Body of pancreas (tissue), 4 donors: ENCODE results near the gene OPA3. TPM values are rescaled to one million over a fixed set of nuclear protein-coding genes. Genes with fewer than 3 reads are reported as not detected.

Experiments used
- ATAC-seq: fragments of 150-250 bp; one replicate; pipeline ENCODE4 v1.9.1; 2016
- DNase-seq, 4 donors: peaks; one replicate each; pipeline ENCODE4 v3.0.0-alpha.2; 2019
- H3K27ac ChIP-seq, 4 donors: fragments of 200-600 bp; sonication (generic); 1 replicate in 3 of 4; 2 replicates in 1 of 4; pipeline versions ENCODE4 v1.5.1 to v1.6.1; 2016 to 2019; ENCODE audit warnings: mild to moderate bottlenecking in 1 of 4, mixed read lengths in 1 of 4, moderate library complexity in 1 of 4
- H3K27me3 ChIP-seq, 2 donors: fragments of 200-600 bp; sonication (generic); one replicate each; pipeline ENCODE4 v1.6.0; 2016; ENCODE audit warnings: mild to moderate bottlenecking in 1 of 2
- H3K36me3 ChIP-seq, 2 donors: fragments of 200-600 bp; sonication (generic); replicated peaks in 1 of 2; 2 replicates each; pipeline ENCODE4 v1.5.1; 2016; ENCODE audit warnings: low read depth in 2 of 2; ENCODE audit not compliant: insufficient read depth in 1 of 2
- H3K4me1 ChIP-seq: fragments of 200-600 bp; sonication (generic); one replicate; pipeline ENCODE4 v1.6.0; 2016
- H3K4me3 ChIP-seq, 2 donors: fragments of 200-600 bp; sonication (generic); 1 replicate in 1 of 2; 2 replicates in 1 of 2; pipeline ENCODE4 v1.5.1; 2016 to 2019
- H3K9me3 ChIP-seq, 3 donors: fragments of 200-600 bp; sonication (generic); 1 replicate in 2 of 3; 2 replicates in 1 of 3; pipeline ENCODE4 v1.5.1; 2016
- CTCF ChIP-seq, 7 experiments: fragments of 450-650 bp in 4 of 7; fragments of 200-600 bp in 3 of 7; sonication (generic) in 3 of 7; IDR thresholded peaks; one replicate each; pipeline ENCODE4 v1.5.1; 2016 to 2019; ENCODE audit warnings: antibody characterized with exemption in 7 of 7
- POLR2A ChIP-seq, 3 donors: fragments of 450-650 bp; IDR thresholded peaks; one replicate each; pipeline ENCODE4 v1.6.1; 2016; ENCODE audit warnings: antibody characterized with exemption in 3 of 3, mild to moderate bottlenecking in 2 of 3
- WGBS, 2 donors: methylation state at CpG; one replicate each; pipeline ENCODE4 v1.1.5; 2017; 5-methylcytosine and 5-hydroxymethylcytosine counted together
- intact Hi-C: fragments of 100-400 bp; cut with DNase I; formaldehyde crosslinking; loops from one replicate; pipeline ENCODE4 v1.15.1; 2023
- total RNA-seq, 2 donors: library from RNA; depleted of rRNA; stranded (reverse); fragments of >200 nt; gene quantifications; one replicate each; pipeline ENCODE4 v1.1.0, GENCODE V29; 2016

Gene OPA3
- total RNA-seq, 2 donors from 2014 or later = 4.2 to 22.7 TPM

GRCh38 chr19:45593520-45593919 is 8.9 kb upstream of the OPA3 start:
- no peak for DNase-seq
- no peak overlapping the region for H3K27ac ChIP-seq
- peaks cover 0 to 12% of the 10 kb centered on the region in 2 donors for H3K27me3 ChIP-seq
- no peaks in the 10 kb centered on the region for H3K9me3 ChIP-seq
- no peak overlapping the region for H3K4me3 ChIP-seq
- peaks cover 8% of the 10 kb centered on the region for H3K4me1 ChIP-seq
- TF ChIP-seq CTCF (IDR thresholded peaks at IDR 0.05) (no peak), POLR2A (IDR thresholded peaks at IDR 0.05) (no peak)
- intact Hi-C loops = no loop called here
- H3K36me3 ChIP-seq = no peaks in the 10 kb centered on the region
- WGBS, 2 donors = 0 to 19% methylated on average over 1 of the region's 1 CpG
- no peak for ATAC-seq

- H3K4me3 ChIP-seq = no peak overlapping the region
- DNase-seq (no peak), ATAC-seq (no peak)
- no peaks in the 10 kb centered on the region for H3K36me3 ChIP-seq
- peaks cover 0 to under 1% of the 10 kb centered on the region in 2 donors for H3K27me3 ChIP-seq
- intact Hi-C loops = no loop called here
- no peaks in the 10 kb centered on the region for H3K9me3 ChIP-seq
- no peak overlapping the region for H3K27ac ChIP-seq
- peaks cover 5% of the 10 kb centered on the region for H3K4me1 ChIP-seq
- TF ChIP-seq POLR2A (IDR thresholded peaks at IDR 0.05) (no peak), CTCF (IDR thresholded peaks at IDR 0.05) (no peak)
- 37 to 50% methylated on average over 4 of the region's 4 CpGs for WGBS, 2 donors
Observed at GRCh38 chr19:45592366-45592765, 7.8 kb upstream of the OPA3 start.

- no peak overlapping the region for H3K4me3 ChIP-seq
- ATAC-seq (no peak), DNase-seq (no peak)
- peaks cover 5% of the 10 kb centered on the region for H3K4me1 ChIP-seq
- WGBS, 2 donors = 62 to 81% methylated on average over 8 to 21 of the region's 21 CpGs
- H3K36me3 ChIP-seq = no peaks in the 10 kb centered on the region
- intact Hi-C loops = no loop called here
- no peaks in the 10 kb centered on the region for H3K9me3 ChIP-seq
- no peak for TF ChIP-seq POLR2A (IDR thresholded peaks at IDR 0.05)
- TF ChIP-seq CTCF (IDR thresholded peaks at IDR 0.05) = no peak
- H3K27me3 ChIP-seq = no peaks in the 10 kb centered on the region
- no peak overlapping the region for H3K27ac ChIP-seq
Observed at GRCh38 chr19:45591638-45592005, 7.0 kb upstream of the OPA3 start.

GRCh38 chr19:45591004-45591637 is 6.5 kb upstream of the OPA3 start:
- Histone ChIP-seq H3K36me3 (no peaks in the 10 kb centered on the region), H3K27me3 (no peaks in the 10 kb centered on the region), H3K27ac (no peak overlapping the region), H3K4me1 (peaks cover 5% of the 10 kb centered on the region), H3K4me3 (no peak overlapping the region), H3K9me3 (no peaks in the 10 kb centered on the region)
- WGBS, 2 donors = 14 to 35% methylated on average over 13 to 45 of the region's 48 CpGs
- peak; percentile 85 for ATAC-seq
- TF ChIP-seq CTCF (IDR thresholded peaks at IDR 0.05) = peak; percentile 21 to 70 (median 57)
- TF ChIP-seq POLR2A (IDR thresholded peaks at IDR 0.05) = no peak
- DNase-seq = peak; percentile 69 to 80 (median 72)
- intact Hi-C loops = no loop called here
